ENCODE results near the gene NCKAP5.
"Not testable (repeated sequence)": the region's sequence is repeated elsewhere in the genome, so short reads cannot be mapped to it uniquely, and the experiment has no call there.

Gene NCKAP5

GRCh38 chr2:133519677-133520076 is 48.6 kb downstream of the NCKAP5 start:
- not testable (repeated sequence) for DNase-seq

DNA sequence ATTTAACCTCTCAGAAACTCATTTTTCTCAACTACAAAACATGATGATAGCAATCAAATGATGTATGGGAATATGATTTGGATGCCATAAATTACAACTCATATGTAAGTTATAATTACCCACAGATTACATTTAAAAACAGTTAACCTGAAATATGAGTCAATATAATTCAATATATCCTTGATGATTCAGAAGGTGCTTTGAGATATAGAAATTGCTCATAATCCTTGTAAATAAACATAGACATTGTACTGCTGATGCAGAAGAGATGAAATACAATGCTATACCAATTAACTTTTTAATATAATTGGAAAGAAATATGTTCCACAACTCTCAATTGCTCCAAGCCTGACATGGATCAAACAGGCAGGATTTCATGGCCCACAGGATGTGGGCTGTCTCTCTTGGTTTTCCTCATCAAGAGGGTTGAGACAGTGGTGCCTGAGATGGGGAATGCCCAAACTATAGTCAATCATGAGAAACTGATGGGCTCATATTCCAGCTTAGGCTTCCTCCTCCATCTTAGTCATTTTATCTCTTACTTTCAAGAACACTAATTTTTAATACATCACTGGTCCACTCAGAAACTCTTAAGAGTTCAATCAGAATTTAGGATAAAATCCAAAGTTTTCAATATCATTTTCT is 49.4 kb downstream of the NCKAP5 start:
- DNase-seq: no peak

DNA sequence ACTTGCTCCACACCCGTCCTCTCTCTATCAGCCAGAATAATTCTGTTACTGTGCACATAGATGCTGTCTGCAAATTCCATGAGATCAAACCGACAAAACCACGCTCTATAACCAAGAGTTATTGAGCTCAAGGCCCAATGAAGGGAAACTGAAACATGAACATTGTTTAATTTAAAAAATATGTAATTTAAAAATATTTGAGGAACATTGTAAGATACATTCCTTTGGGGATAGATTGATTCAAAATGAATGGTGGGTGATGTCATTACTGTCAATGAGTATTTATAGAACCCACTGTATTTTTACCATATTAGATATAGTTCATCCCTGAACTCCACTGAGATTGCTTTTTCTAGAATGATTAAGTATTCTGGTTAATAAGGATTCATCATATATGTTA is 50.4 kb downstream of the NCKAP5 start:
- no peak for DNase-seq

- DNase-seq: no peak
Measured at GRCh38 chr2:133516405-133517026, 51.7 kb downstream of the NCKAP5 start.

GRCh38 chr2:133515271-133515670 is 53.0 kb downstream of the NCKAP5 start:
- DNase-seq: no peak

DNA sequence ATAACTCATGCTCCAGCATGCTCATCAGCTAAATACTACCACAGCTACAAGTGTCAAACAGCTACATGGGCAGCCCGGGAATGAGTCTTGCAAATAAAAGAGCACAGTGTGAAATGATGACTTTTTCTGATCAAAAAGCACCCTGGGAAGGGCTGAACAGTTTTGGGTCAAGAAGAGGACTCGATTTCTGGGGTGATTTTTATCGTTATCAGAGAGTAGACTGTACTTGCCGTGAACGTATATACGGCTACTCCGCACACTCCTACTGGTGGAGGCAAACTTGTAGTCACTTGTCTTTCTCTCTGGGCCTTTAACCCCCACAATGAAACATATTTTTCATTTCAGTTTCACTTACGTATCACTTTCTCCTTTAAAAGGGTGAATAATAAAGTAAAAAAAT is 54.4 kb downstream of the NCKAP5 start:
- no peak for DNase-seq

DNA sequence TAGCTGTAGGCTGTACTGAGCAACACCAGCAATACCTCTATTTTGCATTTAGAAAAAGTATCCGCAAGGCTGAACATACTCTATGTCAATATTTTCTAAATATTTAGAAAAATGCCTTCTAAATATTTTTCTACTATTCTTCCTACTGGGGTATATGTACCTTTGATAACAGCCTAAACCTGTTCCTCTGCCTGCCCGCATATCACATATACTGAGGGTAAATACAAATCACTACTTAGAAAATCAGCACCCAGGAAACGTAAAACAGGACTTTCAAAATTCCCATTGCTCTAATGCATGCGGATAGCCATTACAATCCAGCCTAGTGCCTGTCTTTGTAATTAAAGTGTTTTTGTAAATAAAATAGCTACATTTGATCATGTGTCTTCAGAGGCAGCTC is 56.1 kb downstream of the NCKAP5 start:
- DNase-seq: no peak

GRCh38 chr2:133511679-133512078 is 56.6 kb downstream of the NCKAP5 start:
- no peak for DNase-seq

- DNase-seq: no peak
Measured at GRCh38 chr2:133509777-133510176, 58.5 kb downstream of the NCKAP5 start.

DNA sequence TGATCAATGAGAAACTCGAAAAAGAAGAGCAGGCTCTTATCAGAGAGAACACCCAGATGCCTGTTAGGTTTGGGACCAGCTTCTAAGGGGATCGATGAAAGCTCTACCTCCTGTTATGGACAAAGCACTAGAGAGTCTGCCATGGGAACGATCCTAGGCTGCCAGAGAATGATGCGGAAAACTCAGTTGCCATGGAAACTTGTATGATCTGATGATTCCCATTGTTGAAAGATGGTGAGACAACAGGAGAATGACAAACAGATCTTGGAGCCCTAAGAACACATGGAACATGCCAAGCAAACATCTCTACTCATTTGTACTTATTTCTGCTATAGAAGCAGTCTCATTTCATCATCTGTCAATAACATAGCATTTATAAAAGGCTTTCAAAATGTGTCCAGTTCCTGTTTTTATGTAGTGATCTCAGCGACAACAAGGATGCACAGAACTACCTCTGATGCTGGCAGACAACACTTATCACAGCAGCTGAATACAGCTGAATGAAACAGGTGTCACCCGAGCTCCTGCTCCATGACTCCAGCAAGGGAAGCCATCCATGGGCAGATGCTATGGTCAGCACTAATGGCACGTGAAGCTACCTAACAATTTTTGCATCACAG is 59.6 kb downstream of the NCKAP5 start:
- no peak for DNase-seq

- peak; percentile 46 for DNase-seq
Measured at GRCh38 chr2:133506996-133507395, 61.3 kb downstream of the NCKAP5 start.

- DNase-seq: peak; percentile 50
Measured at GRCh38 chr2:133504566-133505505, 63.4 kb downstream of the NCKAP5 start.

GRCh38 chr2:133503927-133504326 is 64.3 kb downstream of the NCKAP5 start:
- DNase-seq: no peak

DNA sequence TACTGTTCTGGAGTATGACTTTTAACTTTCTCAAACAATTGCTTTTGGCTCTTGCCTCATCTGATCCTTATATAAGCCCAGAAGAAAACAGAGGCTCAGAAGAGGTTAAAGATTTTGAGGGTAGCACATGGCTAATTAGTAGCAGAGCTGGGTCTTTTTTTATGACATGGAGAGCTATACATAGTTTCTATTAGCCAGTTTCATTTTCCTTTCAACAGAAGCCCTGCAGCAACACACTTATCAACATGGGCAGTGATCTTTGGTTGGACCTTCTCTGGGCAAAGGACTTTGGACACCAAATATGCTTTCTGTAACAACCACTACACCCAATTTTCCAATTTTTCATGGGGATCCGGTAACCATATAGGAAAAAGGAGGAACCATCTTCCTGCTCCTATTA is 64.9 kb downstream of the NCKAP5 start:
- DNase-seq: no peak

DNA sequence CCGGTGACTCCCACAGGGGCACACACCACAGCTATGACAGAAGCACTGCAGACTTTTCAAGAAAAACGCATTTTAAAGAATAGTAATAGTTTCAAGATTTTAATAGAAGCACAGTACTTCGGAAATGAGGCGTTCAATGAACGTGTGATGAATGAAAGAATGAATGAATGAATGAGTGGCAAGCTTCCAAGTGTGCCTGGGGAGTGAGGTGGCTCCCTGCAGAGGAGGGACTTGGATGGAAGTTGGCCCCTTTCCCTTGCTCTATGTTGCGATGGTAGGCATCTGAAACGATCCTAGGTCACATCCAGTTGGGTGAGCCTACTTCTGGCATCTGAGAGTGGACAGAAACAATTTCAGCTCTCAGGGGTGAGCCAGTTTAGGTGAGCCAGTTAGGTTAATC is 65.6 kb downstream of the NCKAP5 start:
- DNase-seq: no peak

DNA sequence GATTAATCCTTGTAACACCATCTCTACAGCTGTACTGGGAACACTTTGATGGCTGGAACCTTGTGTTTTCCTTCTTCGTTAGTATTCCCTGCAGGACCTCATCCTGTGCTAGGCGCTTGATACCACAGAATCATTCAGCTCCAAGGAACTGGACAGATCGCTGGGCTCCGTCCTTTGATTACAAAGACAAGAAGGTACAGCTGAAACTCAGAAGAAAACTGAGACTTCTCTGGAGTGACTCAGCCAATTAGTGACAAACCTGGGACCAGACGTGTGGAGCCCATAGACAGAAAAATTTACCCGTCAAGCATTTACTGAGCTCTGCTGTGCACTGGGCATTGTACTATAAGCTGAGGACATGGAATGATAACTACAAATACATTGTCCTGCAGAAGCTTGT is 67.3 kb downstream of the NCKAP5 start:
- DNase-seq: no peak

- DNase-seq: no peak
Measured at GRCh38 chr2:133498662-133499585, 69.3 kb downstream of the NCKAP5 start.

GRCh38 chr2:133497951-133498565 is 70.2 kb downstream of the NCKAP5 start:
- no peak for DNase-seq

- no peak for DNase-seq
Measured at GRCh38 chr2:133497270-133497893, 70.9 kb downstream of the NCKAP5 start.

GRCh38 chr2:133496501-133497269 is 71.6 kb downstream of the NCKAP5 start:
- DNase-seq: no peak

All from DMS79 (cell line).